H9 (cell line): ENCODE measurements around the gene TMEM272. TPM values are rescaled to one million over a fixed set of nuclear protein-coding genes. Genes with fewer than 3 reads are reported as not detected.

Experiments used
- DNase-seq: peaks from one replicate; pipeline ENCODE4 v3.0.0-alpha.2; 2017
- H2AFZ ChIP-seq: one replicate; pipeline ENCODE4 v1.6.1; 2013; ENCODE audit warnings: mild to moderate bottlenecking, low read length, control low read depth, moderate library complexity
- H2AK5ac ChIP-seq: 2 replicates; pipeline ENCODE4 v1.6.1; 2013; ENCODE audit warnings: low read length, control low read depth, mixed read lengths; ENCODE audit not compliant: insufficient read length
- H2BK120ac ChIP-seq: one replicate; pipeline ENCODE4 v1.6.1; 2013; ENCODE audit warnings: low read depth, mild to moderate bottlenecking, low read length, control low read depth, inconsistent platforms; ENCODE audit not compliant: poor library complexity, severe bottlenecking
- H2BK12ac ChIP-seq: 2 replicates; pipeline ENCODE4 v1.6.1; 2013; ENCODE audit warnings: low read length, control low read depth, mixed read lengths, low read depth; ENCODE audit not compliant: insufficient read length
- H2BK15ac ChIP-seq: 2 replicates; pipeline ENCODE4 v1.6.1; 2013; ENCODE audit warnings: low read depth, low read length, control low read depth
- H2BK20ac ChIP-seq: one replicate; pipeline ENCODE4 v1.6.1; 2013; ENCODE audit warnings: low read depth, mild to moderate bottlenecking, low read length, control low read depth, inconsistent platforms; ENCODE audit not compliant: poor library complexity, severe bottlenecking
- H2BK5ac ChIP-seq: 2 replicates; pipeline ENCODE4 v1.6.1; 2013; ENCODE audit warnings: low read length, control low read depth, mixed read lengths; ENCODE audit not compliant: insufficient read length
- H3K14ac ChIP-seq: 2 replicates; pipeline ENCODE4 v1.6.1; 2013; ENCODE audit warnings: low read length, control low read depth; ENCODE audit not compliant: insufficient read depth
- H3K18ac ChIP-seq: 2 replicates; pipeline ENCODE4 v1.6.1; 2013; ENCODE audit warnings: low read depth, mild to moderate bottlenecking, mixed read lengths, low read length, control low read depth; ENCODE audit not compliant: insufficient read length
- H3K23ac ChIP-seq: 2 replicates; pipeline ENCODE4 v1.6.1; 2013; ENCODE audit warnings: low read length, control low read depth, mixed read lengths, low read depth; ENCODE audit not compliant: insufficient read length
- H3K23me2 ChIP-seq: 2 replicates; pipeline ENCODE4 v1.6.1; 2013; ENCODE audit warnings: low read depth, mild to moderate bottlenecking, mixed read lengths, low read length, control low read depth; ENCODE audit not compliant: insufficient read length, poor library complexity, severe bottlenecking
- H3K27ac ChIP-seq: 2 replicates; pipeline ENCODE4 v1.5.1; 2013; ENCODE audit warnings: low read length, control low read depth, mixed read lengths, low read depth; ENCODE audit not compliant: insufficient read length
- H3K27me3 ChIP-seq: 2 replicates; pipeline ENCODE4 v1.6.1; 2013; ENCODE audit warnings: low read length, control low read depth, inconsistent platforms; ENCODE audit not compliant: insufficient read depth
- H3K4ac ChIP-seq: 2 replicates; pipeline ENCODE4 v1.6.1; 2013; ENCODE audit warnings: low read depth, mild to moderate bottlenecking, control low read depth, inconsistent platforms, low read length, moderate library complexity
- H3K4me1 ChIP-seq: 2 replicates; pipeline ENCODE4 v1.6.1; 2013; ENCODE audit warnings: low read length, control low read depth, inconsistent platforms; ENCODE audit not compliant: insufficient read depth
- H3K4me2 ChIP-seq: 2 replicates; pipeline ENCODE4 v1.6.1; 2013; ENCODE audit warnings: low read length, control low read depth, mixed read lengths; ENCODE audit not compliant: insufficient read length, insufficient read depth
- H3K56ac ChIP-seq: 2 replicates; pipeline ENCODE4 v1.6.1; 2013; ENCODE audit warnings: low read depth, mild to moderate bottlenecking, mixed read lengths, low read length, control low read depth; ENCODE audit not compliant: insufficient read length
- H3K79me1 ChIP-seq: 2 replicates; pipeline ENCODE4 v1.6.1; 2013; ENCODE audit warnings: low read depth, mild to moderate bottlenecking, moderate library complexity, low read length, control low read depth, inconsistent platforms; ENCODE audit not compliant: insufficient read depth, poor library complexity, severe bottlenecking
- H3K79me2 ChIP-seq: 2 replicates; pipeline ENCODE4 v1.6.1; 2013; ENCODE audit warnings: low read length, control low read depth, inconsistent platforms; ENCODE audit not compliant: insufficient read depth
- H3K9ac ChIP-seq: 2 replicates; pipeline ENCODE4 v1.6.1; 2013; ENCODE audit warnings: low read length, control low read depth, mixed read lengths; ENCODE audit not compliant: insufficient read length; ENCODE audit errors: extremely low read depth
- H3K9me3 ChIP-seq: one replicate; pipeline ENCODE4 v1.6.1; 2013; ENCODE audit warnings: low read depth, low read length, inconsistent platforms; ENCODE audit not compliant: control insufficient read depth
- H3T11ph ChIP-seq: one replicate; pipeline ENCODE4 v1.6.1; 2013; ENCODE audit warnings: mild to moderate bottlenecking, low read length, control low read depth, inconsistent platforms
- H4K20me1 ChIP-seq: one replicate; pipeline ENCODE4 v1.6.1; 2013; ENCODE audit not compliant: control insufficient read depth, insufficient read length, insufficient read depth
- H4K5ac ChIP-seq: 2 replicates; pipeline ENCODE4 v1.6.1; 2013; ENCODE audit warnings: low read depth, mild to moderate bottlenecking, mixed read lengths, low read length, control low read depth; ENCODE audit not compliant: insufficient read length
- H4K8ac ChIP-seq: replicated peaks from 2 replicates; pipeline ENCODE4 v1.6.1; 2013; ENCODE audit warnings: low read length, control low read depth, mixed read lengths, low read depth; ENCODE audit not compliant: insufficient read length
- H4K91ac ChIP-seq: 2 replicates; pipeline ENCODE4 v1.6.1; 2013; ENCODE audit warnings: low read depth, mild to moderate bottlenecking, moderate library complexity, mixed read lengths, low read length, control low read depth; ENCODE audit not compliant: insufficient read length
- H3K27ac Mint-ChIP-seq, 3 experiments: 2 replicates in 2 of 3; 3 replicates in 1 of 3; pipeline ENCODE4 v1.8.0; 2020 to 2021; ENCODE audit warnings: mixed read lengths in 3 of 3, mild to moderate bottlenecking in 1 of 3, moderate library complexity in 1 of 3
- H3K27me3 Mint-ChIP-seq: 2 replicates; pipeline ENCODE4 v1.8.0; 2021; ENCODE audit warnings: low read depth, mild to moderate bottlenecking, moderate library complexity, mixed read lengths
- H3K36me3 Mint-ChIP-seq, 3 experiments: 2 replicates in 2 of 3; 3 replicates in 1 of 3; pipeline ENCODE4 v1.8.0; 2020 to 2021; ENCODE audit warnings: low read depth in 3 of 3, mixed read lengths in 3 of 3; ENCODE audit not compliant: insufficient read depth in 1 of 3
- H3K4me1 Mint-ChIP-seq, 2 experiments: 2 replicates each; pipeline ENCODE4 v1.8.0; 2020; ENCODE audit warnings: mixed read lengths in 2 of 2
- H3K4me3 Mint-ChIP-seq, 2 experiments: 2 replicates in 1 of 2; 3 replicates in 1 of 2; pipeline ENCODE4 v1.8.0; 2020 to 2021; ENCODE audit warnings: mild to moderate bottlenecking in 2 of 2, mixed read lengths in 2 of 2, moderate library complexity in 1 of 2
- H3K9me3 Mint-ChIP-seq, 2 experiments: 2 replicates in 1 of 2; 3 replicates in 1 of 2; pipeline ENCODE4 v1.8.0; 2020; ENCODE audit warnings: mild to moderate bottlenecking in 2 of 2, mixed read lengths in 2 of 2, moderate library complexity in 1 of 2
- WGBS: extraction: QIAGEN DNeasy Blood & Tissue Kit; methylation state at CpG from one replicate; pipeline ENCODE4 v1.1.7; 2013; ENCODE audit warnings: missing lambda C conversion rate, low lambda C conversion rate, mixed read lengths; ENCODE audit not compliant: insufficient read length; ENCODE audit errors: extremely low coverage; 5-methylcytosine and 5-hydroxymethylcytosine counted together
- total RNA-seq: library from RNA; stranded (reverse); gene quantifications from 2 replicates; pipeline ENCODE4 v1.2.1, GENCODE V29; 2021
- TF ChIP-seq, protein P1 (sequence below): fragments of 200-600 bp; sonication (generic); conservative IDR thresholded peaks from 3 replicates; pipeline ENCODE4 v1.8.0; 2021; ENCODE audit warnings: antibody characterized with exemption, mild to moderate bottlenecking

Gene TMEM272
- total RNA-seq, 1 experiment from 2014 or later = not detected

DNA sequence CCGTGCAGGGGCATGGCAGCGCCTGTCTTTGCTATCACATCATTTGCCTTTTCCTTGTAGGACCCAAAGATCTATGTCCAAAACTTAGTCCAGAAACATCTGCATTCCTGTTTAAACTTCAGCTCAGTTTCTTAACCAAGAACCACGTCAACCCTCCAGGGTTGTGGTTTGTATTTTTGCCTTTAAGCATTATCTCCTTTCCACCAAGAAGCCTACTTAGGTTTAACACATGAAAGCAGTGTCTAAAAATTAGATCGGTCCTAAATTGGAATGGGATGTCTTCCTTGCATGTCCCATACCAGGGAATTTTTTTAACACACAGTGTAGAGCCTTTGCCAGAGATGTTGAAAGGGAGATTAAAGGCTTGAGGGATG, 79.8 kb downstream of the TMEM272 start:
- H3K27ac Mint-ChIP-seq = no peak overlapping the region
- H2BK20ac ChIP-seq = no peak overlapping the region
- WGBS = no CpG with 5 or more reads among the region's 4 CpGs

More for the DNA sequence above, 79.8 kb downstream of the TMEM272 start:
- H3K27ac ChIP-seq = no peak overlapping the region
- no peak overlapping the region for H4K8ac ChIP-seq
- peaks cover 1% of the 10 kb centered on the region; the same call in 1 of the 2 replicates for H3K79me2 ChIP-seq
- no peak overlapping the region for H4K91ac ChIP-seq
- no peak overlapping the region for H3K4me2 ChIP-seq
- no peak overlapping the region for H2BK15ac ChIP-seq
- H3K23ac ChIP-seq = no peak overlapping the region
- no peaks in the 10 kb centered on the region for H3K9me3 Mint-ChIP-seq
- H3K9ac ChIP-seq = no peak overlapping the region
- H2BK12ac ChIP-seq = no peak overlapping the region
- no peak overlapping the region for H4K5ac ChIP-seq
- H3K4me1 Mint-ChIP-seq = peaks cover 18 to 22% of the 10 kb centered on the region in 2 experiments
- H3K14ac ChIP-seq = no peak overlapping the region
- H2AFZ ChIP-seq = no peak overlapping the region
- TF ChIP-seq, protein P1, sequence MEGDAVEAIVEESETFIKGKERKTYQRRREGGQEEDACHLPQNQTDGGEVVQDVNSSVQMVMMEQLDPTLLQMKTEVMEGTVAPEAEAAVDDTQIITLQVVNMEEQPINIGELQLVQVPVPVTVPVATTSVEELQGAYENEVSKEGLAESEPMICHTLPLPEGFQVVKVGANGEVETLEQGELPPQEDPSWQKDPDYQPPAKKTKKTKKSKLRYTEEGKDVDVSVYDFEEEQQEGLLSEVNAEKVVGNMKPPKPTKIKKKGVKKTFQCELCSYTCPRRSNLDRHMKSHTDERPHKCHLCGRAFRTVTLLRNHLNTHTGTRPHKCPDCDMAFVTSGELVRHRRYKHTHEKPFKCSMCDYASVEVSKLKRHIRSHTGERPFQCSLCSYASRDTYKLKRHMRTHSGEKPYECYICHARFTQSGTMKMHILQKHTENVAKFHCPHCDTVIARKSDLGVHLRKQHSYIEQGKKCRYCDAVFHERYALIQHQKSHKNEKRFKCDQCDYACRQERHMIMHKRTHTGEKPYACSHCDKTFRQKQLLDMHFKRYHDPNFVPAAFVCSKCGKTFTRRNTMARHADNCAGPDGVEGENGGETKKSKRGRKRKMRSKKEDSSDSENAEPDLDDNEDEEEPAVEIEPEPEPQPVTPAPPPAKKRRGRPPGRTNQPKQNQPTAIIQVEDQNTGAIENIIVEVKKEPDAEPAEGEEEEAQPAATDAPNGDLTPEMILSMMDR = no peak
- H3K4ac ChIP-seq = no peak overlapping the region
- peaks cover 8 to 35% (median 30%) of the 10 kb centered on the region in 3 experiments; a peak in 6 of 7 replicates for H3K36me3 Mint-ChIP-seq
- H3K9me3 ChIP-seq = no peaks in the 10 kb centered on the region
- no peaks in the 10 kb centered on the region for H3K79me1 ChIP-seq
- H3K4me3 Mint-ChIP-seq = no peak overlapping the region
- H3T11ph ChIP-seq = no peak overlapping the region
- H3K27me3 ChIP-seq = no peaks in the 10 kb centered on the region
- H3K4me1 ChIP-seq = 0 out of 2 replicates have a peak, but pooled peaks cover 3% of the 10 kb centered on the region
- no peak overlapping the region for H2BK120ac ChIP-seq
- H3K56ac ChIP-seq = no peak overlapping the region
- no peak overlapping the region for H2BK5ac ChIP-seq
- no peak overlapping the region for H3K18ac ChIP-seq
- no peak overlapping the region for H2AK5ac ChIP-seq
- no peaks in the 10 kb centered on the region for H3K23me2 ChIP-seq
- no peaks in the 10 kb centered on the region for H3K27me3 Mint-ChIP-seq
- H4K20me1 ChIP-seq = no peaks in the 10 kb centered on the region
- no peak for DNase-seq
